SK-N-SH treated with all-trans-retinoic acid at 6 μM for 48 hours (cell line): Measurements from ENCODE around the gene ITGB7.

Experiments used
- ATAC-seq: fragments of 200-7000 bp; cut with Tn5 transposase; 3 replicates; pipeline ENCODE4 v1.9.1; 2020; ENCODE audit warnings: mild to moderate bottlenecking, moderate library complexity
- ARNTL ChIP-seq: fragments of 450-650 bp; formaldehyde crosslinking; IDR thresholded peaks from 2 replicates; pipeline ENCODE4 v1.5.0; 2020; ENCODE audit warnings: low read depth, mild to moderate bottlenecking, moderate library complexity, borderline replicate concordance
- BACH2 ChIP-seq: fragments of 250-450 bp; sonication (Bioruptor Pico); IDR thresholded peaks from 2 replicates; pipeline ENCODE4 v1.9.0; 2021; ENCODE audit warnings: mild to moderate bottlenecking, borderline replicate concordance
- CSDC2 ChIP-seq: fragments of 250-450 bp; sonication (Bioruptor Pico); IDR thresholded peaks from 2 replicates; pipeline ENCODE4 v1.5.0; 2020; ENCODE audit warnings: mild to moderate bottlenecking, moderate library complexity
- ESRRG ChIP-seq: fragments of 250-450 bp; sonication (Bioruptor Pico); IDR thresholded peaks from 2 replicates; pipeline ENCODE4 v1.6.1; 2021; ENCODE audit warnings: mild to moderate bottlenecking
- GLIS3 ChIP-seq: fragments of 250-450 bp; sonication (Bioruptor Pico); IDR thresholded peaks from 2 replicates; pipeline ENCODE4 v1.5.0; 2020; ENCODE audit warnings: mild to moderate bottlenecking, moderate library complexity
- ISL1 ChIP-seq: fragments of 250-450 bp; sonication (Bioruptor Pico); IDR thresholded peaks from 2 replicates; pipeline ENCODE4 v2.1.2; 2022; ENCODE audit warnings: mild to moderate bottlenecking, moderate library complexity
- OSR1 ChIP-seq: fragments of 250-450 bp; sonication (Bioruptor Pico); IDR thresholded peaks from 2 replicates; pipeline ENCODE4 v1.8.0; 2022; ENCODE audit warnings: moderate library complexity, mild to moderate bottlenecking, inconsistent platforms
- POU6F1 ChIP-seq: fragments of 250-450 bp; sonication (Bioruptor Pico); IDR thresholded peaks from 2 replicates; pipeline ENCODE4 v1.8.0; 2021; ENCODE audit warnings: low read depth, mild to moderate bottlenecking, moderate library complexity, borderline replicate concordance
- PPARA ChIP-seq: fragments of 250-450 bp; sonication (Bioruptor Pico); IDR thresholded peaks from 2 replicates; pipeline ENCODE4 v1.5.0; 2020; ENCODE audit warnings: mild to moderate bottlenecking, borderline replicate concordance
- RARB ChIP-seq: fragments of 250-450 bp; sonication (Bioruptor Pico); IDR thresholded peaks from 2 replicates; pipeline ENCODE4 v1.8.0; 2021; ENCODE audit warnings: mild to moderate bottlenecking, moderate library complexity
- SNAI2 ChIP-seq: fragments of 250-450 bp; sonication (Bioruptor Pico); IDR thresholded peaks from 2 replicates; pipeline ENCODE4 v1.5.0; 2020; ENCODE audit warnings: mild to moderate bottlenecking, moderate library complexity
- TOX ChIP-seq: fragments of 250-450 bp; sonication (Bioruptor Pico); IDR thresholded peaks from 2 replicates; pipeline ENCODE4 v1.8.0; 2021; ENCODE audit warnings: mild to moderate bottlenecking, moderate library complexity, borderline replicate concordance
- TSHZ2 ChIP-seq: fragments of 250-450 bp; sonication (Bioruptor Pico); IDR thresholded peaks from 2 replicates; pipeline ENCODE4 v1.5.0; 2020; ENCODE audit warnings: mild to moderate bottlenecking, moderate library complexity
- ZC3H10 ChIP-seq: fragments of 250-450 bp; sonication (Bioruptor Pico); IDR thresholded peaks from 2 replicates; pipeline ENCODE4 v1.5.1; 2021; ENCODE audit warnings: mild to moderate bottlenecking, moderate library complexity
- ZFP30 ChIP-seq: fragments of 450-650 bp; formaldehyde crosslinking; IDR thresholded peaks from 2 replicates; pipeline ENCODE4 v1.5.0; 2022; ENCODE audit warnings: mild to moderate bottlenecking, moderate library complexity
- ZNF565 ChIP-seq: fragments of 450-650 bp; formaldehyde crosslinking; conservative IDR thresholded peaks from 2 replicates; pipeline ENCODE4 v1.5.0; 2020; ENCODE audit warnings: low read depth, mild to moderate bottlenecking, moderate library complexity
- ZNF70 ChIP-seq: fragments of 450-650 bp; formaldehyde crosslinking; IDR thresholded peaks from 2 replicates; pipeline ENCODE4 v1.5.0; 2020; ENCODE audit warnings: mild to moderate bottlenecking, moderate library complexity

ITGB7 gene

GRCh38 chr12:53172352-53172751 lies 34.7 kb downstream of the ITGB7 start:
- ATAC-seq, result peak; percentile 67
- TF ChIP-seq PPARA (CRISPR knock-in tag) (no peak), ESRRG (CRISPR knock-in tag) (no peak), ZNF70 (CRISPR knock-in tag) (no peak), CSDC2 (CRISPR knock-in tag) (no peak), TOX (CRISPR knock-in tag) (no peak), POU6F1 (no peak), OSR1 (CRISPR knock-in tag) (no peak), SNAI2 (no peak), RARB (CRISPR knock-in tag) (no peak), BACH2 (CRISPR knock-in tag) (no peak), ZNF565 (CRISPR knock-in tag) (no peak), GLIS3 (CRISPR knock-in tag) (no peak), ISL1 (CRISPR knock-in tag) (no peak), ARNTL (CRISPR knock-in tag) (no peak)
- TF ChIP-seq, all 23 proteins: peak for 0

- TF ChIP-seq ZC3H10 (CRISPR knock-in tag) (no peak), BACH2 (CRISPR knock-in tag) (no peak), POU6F1 (no peak), SNAI2 (no peak), ESRRG (CRISPR knock-in tag) (no peak), TSHZ2 (CRISPR knock-in tag) (no peak)
- TF ChIP-seq, all 23 proteins: peak for 0
These were observed 35.2 kb downstream of the ITGB7 start for GRCh38 chr12:53171725-53172329.

GRCh38 chr12:53170876-53171724 lies 36.0 kb downstream of the ITGB7 start:
- no peak for TF ChIP-seq ISL1 (CRISPR knock-in tag)
- no peak for TF ChIP-seq SNAI2
- no peak for TF ChIP-seq BACH2 (CRISPR knock-in tag)
- TF ChIP-seq ZFP30 (CRISPR knock-in tag), result no peak
- TF ChIP-seq TSHZ2 (CRISPR knock-in tag), result no peak
- TF ChIP-seq ARNTL (CRISPR knock-in tag), result no peak
- TF ChIP-seq ESRRG (CRISPR knock-in tag), result no peak
- no peak for TF ChIP-seq CSDC2 (CRISPR knock-in tag)
- TF ChIP-seq POU6F1, result no peak
- TF ChIP-seq TOX (CRISPR knock-in tag), result no peak
- no peak for TF ChIP-seq ZNF565 (CRISPR knock-in tag)
- TF ChIP-seq RARB (CRISPR knock-in tag), result no peak
- peak; percentile 11; the same call in 2 of the 3 replicates for ATAC-seq

More at GRCh38 chr12:53171725-53172329, 35.2 kb downstream of the ITGB7 start:
- peak; percentile 29 for ATAC-seq
